Measurements from ENCODE around the gene EPS15. TPM values are rescaled to one million over a fixed set of nuclear protein-coding genes. Genes with fewer than 3 reads are reported as not detected.

The EPS15 gene
- total RNA-seq, 1 donor from 2014 or later, result 44.6 TPM

- TF ChIP-seq CTCF (IDR thresholded peaks at IDR 0.05), result no peak
- no peaks in the 10 kb centered on the region for H3K9me3 ChIP-seq
- no peaks in the 10 kb centered on the region for H3K36me3 ChIP-seq
- H3K27me3 ChIP-seq, result no peaks in the 10 kb centered on the region
- no peak overlapping the region for H3K27ac ChIP-seq
- DNase-seq (ENCODE audit: low spot score in 2 of 2), result no peak
- no peak overlapping the region for H3K4me3 ChIP-seq
- intact Hi-C loops (cut with DNase I), result no loop called here
- peaks cover 0 to 3% of the 10 kb centered on the region in 2 donors for H3K4me1 ChIP-seq
Observed at GRCh38 chr1:51305371-51305823, 213.7 kb downstream of the EPS15 start.

GRCh38 chr1:51304360-51304759, 214.7 kb downstream of the EPS15 start:
- no peak for DNase-seq (ENCODE audit: low spot score in 2 of 2)
- TF ChIP-seq CTCF (IDR thresholded peaks at IDR 0.05), result no peak
- no peaks in the 10 kb centered on the region for H3K27me3 ChIP-seq
- intact Hi-C loops (cut with DNase I), result no loop called here
- H3K36me3 ChIP-seq, result no peaks in the 10 kb centered on the region
- no peak overlapping the region for H3K4me3 ChIP-seq
- peaks cover 0 to 3% of the 10 kb centered on the region in 2 donors for H3K4me1 ChIP-seq
- no peaks in the 10 kb centered on the region for H3K9me3 ChIP-seq
- no peak overlapping the region for H3K27ac ChIP-seq

Other genes starting within 250 kb of the EPS15 start
- gene TTC39A, start 188.7 kb downstream of the EPS15 start, total RNA-seq, result not detected
- 101 TPM for gene OSBPL9, start 97.8 kb upstream of the EPS15 start, total RNA-seq